ENCODE measurements around the gene KANSL1. TPM values are rescaled to one million over a fixed set of nuclear protein-coding genes. Genes with fewer than 3 reads are reported as not detected.

The KANSL1 gene
- total RNA-seq, 4 donors from 2014 or later, result 91.3 to 120 (median 105) TPM

DNA sequence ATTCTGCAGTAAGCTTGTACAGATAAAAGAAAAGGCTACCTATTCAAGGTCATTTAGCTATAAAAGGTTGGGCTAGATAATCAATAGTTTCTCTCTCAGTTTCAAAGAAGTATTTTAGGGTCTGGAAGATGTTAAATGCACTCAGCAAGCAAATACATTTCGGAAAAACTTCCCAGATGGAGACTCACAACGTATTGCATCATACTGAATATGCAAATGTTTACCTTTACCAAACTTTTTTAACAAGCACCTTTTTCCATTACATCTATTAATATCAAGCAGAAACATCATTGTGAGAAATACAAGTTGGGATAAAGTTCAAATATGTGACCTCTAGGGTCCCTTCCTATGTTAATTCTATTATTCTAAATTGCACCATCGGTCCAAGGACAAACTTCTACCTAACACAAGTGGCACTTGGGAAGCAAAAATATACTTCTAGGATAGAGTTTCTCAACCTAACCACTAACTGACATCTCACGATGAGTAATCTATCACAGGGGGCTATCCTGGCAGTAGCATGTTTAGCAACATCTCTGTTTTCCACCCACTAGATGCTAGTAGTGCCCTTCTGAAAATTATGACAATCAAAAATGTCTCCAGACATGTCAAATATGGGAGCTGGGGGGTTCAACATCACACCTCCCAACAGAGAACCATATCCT lies 14.5 kb downstream of the KANSL1 start:
- no peak overlapping the region for H3K4me3 ChIP-seq
- no peak for DNase-seq (ENCODE audit: low spot score in 2 of 2)
- peaks cover 0 to 95% (median 60%) of the 10 kb centered on the region in 4 donors for H3K4me1 ChIP-seq
- no peaks in the 10 kb centered on the region for H3K27me3 ChIP-seq
- no peaks in the 10 kb centered on the region for H3K9me3 ChIP-seq
- no peak overlapping the region for H3K27ac ChIP-seq
- 52 to 58% methylated on average over 4 of the region's 4 CpGs for WGBS, 2 donors
- H3K36me3 ChIP-seq, result no peaks in the 10 kb centered on the region
- TF ChIP-seq POLR2A (IDR thresholded peaks at IDR 0.05) (no peak), EP300 (IDR thresholded peaks at IDR 0.05) (no peak)
- TF ChIP-seq, protein P1, sequence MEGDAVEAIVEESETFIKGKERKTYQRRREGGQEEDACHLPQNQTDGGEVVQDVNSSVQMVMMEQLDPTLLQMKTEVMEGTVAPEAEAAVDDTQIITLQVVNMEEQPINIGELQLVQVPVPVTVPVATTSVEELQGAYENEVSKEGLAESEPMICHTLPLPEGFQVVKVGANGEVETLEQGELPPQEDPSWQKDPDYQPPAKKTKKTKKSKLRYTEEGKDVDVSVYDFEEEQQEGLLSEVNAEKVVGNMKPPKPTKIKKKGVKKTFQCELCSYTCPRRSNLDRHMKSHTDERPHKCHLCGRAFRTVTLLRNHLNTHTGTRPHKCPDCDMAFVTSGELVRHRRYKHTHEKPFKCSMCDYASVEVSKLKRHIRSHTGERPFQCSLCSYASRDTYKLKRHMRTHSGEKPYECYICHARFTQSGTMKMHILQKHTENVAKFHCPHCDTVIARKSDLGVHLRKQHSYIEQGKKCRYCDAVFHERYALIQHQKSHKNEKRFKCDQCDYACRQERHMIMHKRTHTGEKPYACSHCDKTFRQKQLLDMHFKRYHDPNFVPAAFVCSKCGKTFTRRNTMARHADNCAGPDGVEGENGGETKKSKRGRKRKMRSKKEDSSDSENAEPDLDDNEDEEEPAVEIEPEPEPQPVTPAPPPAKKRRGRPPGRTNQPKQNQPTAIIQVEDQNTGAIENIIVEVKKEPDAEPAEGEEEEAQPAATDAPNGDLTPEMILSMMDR (IDR thresholded peaks at IDR 0.05), result no peak

GRCh38 chr17:46176975-46177374 lies 16.3 kb downstream of the KANSL1 start:
- H3K27ac ChIP-seq, result no peak overlapping the region
- no peaks in the 10 kb centered on the region for H3K27me3 ChIP-seq
- no peaks in the 10 kb centered on the region for H3K9me3 ChIP-seq
- no peak for DNase-seq (ENCODE audit: low spot score in 2 of 2)
- TF ChIP-seq, protein P1 (IDR thresholded peaks at IDR 0.05), result no peak
- TF ChIP-seq EP300 (IDR thresholded peaks at IDR 0.05), result no peak
- no peak for TF ChIP-seq POLR2A (IDR thresholded peaks at IDR 0.05)
- WGBS, 2 donors, result 77 to 82% methylated on average over 3 of the region's 3 CpGs
- H3K4me3 ChIP-seq, result no peak overlapping the region
- peaks cover 0 to 95% (median 56%) of the 10 kb centered on the region in 4 donors for H3K4me1 ChIP-seq
- H3K36me3 ChIP-seq, result peaks cover 0 to under 1% (median 0%) of the 10 kb centered on the region in 3 donors

DNA sequence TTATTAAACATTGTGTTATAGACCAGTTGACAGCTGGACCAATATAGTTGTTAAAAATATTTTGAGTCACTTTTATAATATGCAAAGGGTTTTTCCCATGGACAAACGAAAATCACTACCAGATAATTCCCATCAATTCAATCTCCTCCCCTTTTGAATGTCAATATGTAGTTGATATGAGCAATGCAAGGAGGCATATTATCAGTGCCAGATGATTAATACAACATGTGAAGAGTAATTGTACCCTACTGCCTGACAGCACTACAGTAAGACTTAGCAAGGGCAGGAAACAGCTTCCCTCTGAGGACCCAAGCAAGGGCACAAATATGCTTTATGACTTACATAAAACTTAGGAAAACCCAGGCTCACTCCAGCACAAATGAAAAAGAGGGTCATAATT lies 17.3 kb downstream of the KANSL1 start:
- H3K27ac ChIP-seq, result no peak overlapping the region
- peaks cover 0 to 11% (median 6%) of the 10 kb centered on the region in 3 donors for H3K36me3 ChIP-seq
- peaks cover 0 to 97% (median 53%) of the 10 kb centered on the region in 4 donors for H3K4me1 ChIP-seq
- no peaks in the 10 kb centered on the region for H3K9me3 ChIP-seq
- DNase-seq (ENCODE audit: low spot score in 2 of 2), result no peak
- no peaks in the 10 kb centered on the region for H3K27me3 ChIP-seq
- TF ChIP-seq, protein P1 (IDR thresholded peaks at IDR 0.05), result no peak
- no peak for TF ChIP-seq POLR2A (IDR thresholded peaks at IDR 0.05)
- no peak for TF ChIP-seq EP300 (IDR thresholded peaks at IDR 0.05)
- no peak overlapping the region for H3K4me3 ChIP-seq
- 23 to 24% methylated on average over 1 of the region's 1 CpG for WGBS, 2 donors

DNA sequence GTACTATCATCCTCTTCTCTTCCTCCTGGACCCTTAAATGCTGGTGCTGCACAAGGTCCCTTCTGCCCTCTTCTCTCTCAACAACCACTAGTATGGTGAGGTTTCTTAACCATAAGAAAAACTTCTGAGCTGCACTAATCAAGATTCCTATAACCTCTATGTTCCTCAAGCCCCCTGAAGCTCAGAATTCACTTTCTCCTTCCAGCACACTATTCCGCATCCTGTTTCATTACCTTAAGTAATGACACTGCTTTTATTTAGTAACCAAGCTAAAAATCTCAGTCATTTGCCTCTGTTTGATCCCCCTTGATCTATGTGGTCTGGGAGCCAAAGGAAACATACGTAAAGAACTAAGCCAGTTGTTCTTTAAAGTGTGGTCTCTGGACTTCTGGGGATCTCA lies 20.1 kb downstream of the KANSL1 start:
- peaks cover 0 to 20% (median 7%) of the 10 kb centered on the region in 3 donors for H3K36me3 ChIP-seq
- H3K4me3 ChIP-seq, result no peak overlapping the region
- H3K9me3 ChIP-seq, result no peaks in the 10 kb centered on the region
- no peak for TF ChIP-seq EP300 (IDR thresholded peaks at IDR 0.05)
- TF ChIP-seq, protein P1 (IDR thresholded peaks at IDR 0.05), result no peak
- no peak for TF ChIP-seq POLR2A (IDR thresholded peaks at IDR 0.05)
- H3K4me1 ChIP-seq, result peaks cover 0 to 95% (median 45%) of the 10 kb centered on the region in 4 donors
- no peak for DNase-seq (ENCODE audit: low spot score in 2 of 2)
- no peaks in the 10 kb centered on the region for H3K27me3 ChIP-seq
- 87 to 90% methylated on average over 2 of the region's 2 CpGs for WGBS, 2 donors
- H3K27ac ChIP-seq, result no peak overlapping the region

- TF ChIP-seq EP300 (IDR thresholded peaks at IDR 0.05) (no peak), POLR2A (IDR thresholded peaks at IDR 0.05) (no peak)
- TF ChIP-seq, protein P1 (IDR thresholded peaks at IDR 0.05), result no peak
- H3K4me3 ChIP-seq, result no peak overlapping the region
- no peaks in the 10 kb centered on the region for H3K9me3 ChIP-seq
- H3K36me3 ChIP-seq, result peaks cover 0 to 20% (median 7%) of the 10 kb centered on the region in 3 donors
- WGBS, 2 donors, result 84 to 88% methylated on average over 14 of the region's 14 CpGs
- peaks cover 0 to 96% (median 40%) of the 10 kb centered on the region in 4 donors for H3K4me1 ChIP-seq
- no peak for DNase-seq (ENCODE audit: low spot score in 2 of 2)
- H3K27ac ChIP-seq, result no peak overlapping the region
- no peaks in the 10 kb centered on the region for H3K27me3 ChIP-seq
Observed at GRCh38 chr17:46171939-46172338, 21.3 kb downstream of the KANSL1 start.
